ENCODE results near the gene LRMDA.

LRMDA gene

DNA sequence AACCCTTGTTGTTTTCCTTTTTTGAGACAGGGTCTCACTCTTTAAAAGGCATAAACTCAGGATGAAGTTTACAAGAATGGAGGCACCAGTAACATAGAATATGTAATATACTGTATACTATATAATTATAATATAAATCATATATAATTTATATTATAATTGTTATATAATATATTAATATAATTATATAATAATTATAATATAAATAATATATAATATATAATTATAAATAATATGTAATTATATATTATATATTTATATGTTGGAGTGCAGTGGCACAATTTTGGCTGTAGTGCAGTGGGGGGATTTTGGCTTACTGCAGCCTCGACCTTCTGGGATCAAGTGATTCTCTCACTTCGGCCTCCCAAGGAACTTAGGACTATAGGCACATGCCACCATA is 96.1 kb downstream of the LRMDA start:
- Histone ChIP-seq H3K27ac (no peak overlapping the region), H3K36me3 (ENCODE audit: insufficient read depth) (no peaks in the 10 kb centered on the region), H3K9ac (no peak overlapping the region), H3K79me2 (ENCODE audit: insufficient read depth, low read depth) (no peaks in the 10 kb centered on the region), H4K20me1 (ENCODE audit: insufficient read depth) (no peaks in the 10 kb centered on the region), H3K4me3 (IDR thresholded peaks at IDR 0.05; ENCODE audit: insufficient read depth, low read depth, low read length) (no peak overlapping the region), H3K27me3 (ENCODE audit: insufficient read depth, low read depth) (no peaks in the 10 kb centered on the region), H2AFZ (ENCODE audit: low read depth) (no peak overlapping the region), H3K4me1 (ENCODE audit: low read depth, poor library complexity, severe bottlenecking) (peaks cover 22% of the 10 kb centered on the region), H3K4me2 (no peak overlapping the region)
- no peak for TF ChIP-seq CTCF (conservative IDR thresholded peaks at IDR 0.05; ENCODE audit: low read depth, low read length)

GRCh38 chr10:75528392-75528791 is 97.0 kb downstream of the LRMDA start:
- no peaks in the 10 kb centered on the region for H3K36me3 ChIP-seq (ENCODE audit: insufficient read depth)
- H3K79me2 ChIP-seq (ENCODE audit: insufficient read depth, low read depth), result no peaks in the 10 kb centered on the region
- no peak overlapping the region for H3K9ac ChIP-seq
- no peaks in the 10 kb centered on the region for H3K27me3 ChIP-seq (ENCODE audit: insufficient read depth, low read depth)
- no peak overlapping the region for H3K27ac ChIP-seq
- H3K4me1 ChIP-seq (ENCODE audit: low read depth, poor library complexity, severe bottlenecking), result peaks cover 22% of the 10 kb centered on the region
- no peak overlapping the region for H3K4me2 ChIP-seq
- no peak for TF ChIP-seq CTCF (conservative IDR thresholded peaks at IDR 0.05; ENCODE audit: low read depth, low read length)
- H3K4me3 ChIP-seq (IDR thresholded peaks at IDR 0.05; ENCODE audit: insufficient read depth, low read depth, low read length), result no peak overlapping the region
- H2AFZ ChIP-seq (ENCODE audit: low read depth), result no peak overlapping the region
- no peaks in the 10 kb centered on the region for H4K20me1 ChIP-seq (ENCODE audit: insufficient read depth)

GRCh38 chr10:75530299-75530698 is 98.9 kb downstream of the LRMDA start:
- no peak overlapping the region for H3K9ac ChIP-seq
- no peak overlapping the region for H3K4me2 ChIP-seq
- H3K79me2 ChIP-seq (ENCODE audit: insufficient read depth, low read depth), result no peaks in the 10 kb centered on the region
- H3K4me3 ChIP-seq (IDR thresholded peaks at IDR 0.05; ENCODE audit: insufficient read depth, low read depth, low read length), result no peak overlapping the region
- H3K4me1 ChIP-seq (ENCODE audit: low read depth, poor library complexity, severe bottlenecking), result peaks cover 14% of the 10 kb centered on the region
- no peaks in the 10 kb centered on the region for H3K27me3 ChIP-seq (ENCODE audit: insufficient read depth, low read depth)
- TF ChIP-seq CTCF (conservative IDR thresholded peaks at IDR 0.05; ENCODE audit: low read depth, low read length), result no peak
- no peak overlapping the region for H3K27ac ChIP-seq
- no peaks in the 10 kb centered on the region for H4K20me1 ChIP-seq (ENCODE audit: insufficient read depth)
- H2AFZ ChIP-seq (ENCODE audit: low read depth), result no peak overlapping the region
- H3K36me3 ChIP-seq (ENCODE audit: insufficient read depth), result no peaks in the 10 kb centered on the region

- H3K36me3 ChIP-seq (ENCODE audit: insufficient read depth), result no peaks in the 10 kb centered on the region
- TF ChIP-seq CTCF (conservative IDR thresholded peaks at IDR 0.05; ENCODE audit: low read depth, low read length), result no peak
Observed at GRCh38 chr10:75531571-75532031, 100.2 kb downstream of the LRMDA start.

More at GRCh38 chr10:75531571-75532031, 100.2 kb downstream of the LRMDA start:
- no peaks in the 10 kb centered on the region for H3K27me3 ChIP-seq (ENCODE audit: insufficient read depth, low read depth)
- H2AFZ ChIP-seq (ENCODE audit: low read depth), result no peak overlapping the region
- H3K4me3 ChIP-seq (IDR thresholded peaks at IDR 0.05; ENCODE audit: insufficient read depth, low read depth, low read length), result no peak overlapping the region
- H3K4me2 ChIP-seq, result no peak overlapping the region
- H3K9ac ChIP-seq, result no peak overlapping the region
- peaks cover 8% of the 10 kb centered on the region for H3K4me1 ChIP-seq (ENCODE audit: low read depth, poor library complexity, severe bottlenecking)
- no peaks in the 10 kb centered on the region for H4K20me1 ChIP-seq (ENCODE audit: insufficient read depth)
- H3K27ac ChIP-seq, result no peak overlapping the region
- no peaks in the 10 kb centered on the region for H3K79me2 ChIP-seq (ENCODE audit: insufficient read depth, low read depth)
